CD4-positive, CD25-positive, alpha-beta regulatory T cell (primary cell): ENCODE measurements around the gene PWWP2A. TPM values are rescaled to one million over a fixed set of nuclear protein-coding genes. Genes with fewer than 3 reads are reported as not detected.
A peak's percentile ranks its signal among the peaks of the same experiment; 100 is the strongest.

Experiments used
- ATAC-seq, 2 donors: fragments of 150-1000 bp; cut with Tn5 transposase; one replicate each; pipeline ENCODE4 v1.10.0; 2021; ENCODE audit warnings: low read depth in 2 of 2, moderate number of reproducible peaks in 2 of 2, moderate library complexity in 1 of 2
- DNase-seq, 3 donors: peaks; one replicate each; pipeline versions ENCODE4 v3.0.0 to v3.0.0-alpha.2; 2012 to 2022; ENCODE audit warnings: mixed read lengths in 1 of 3
- H3K27ac ChIP-seq: one replicate; pipeline ENCODE4 v1.7.0; 2013; ENCODE audit warnings: mild to moderate bottlenecking, low read length; ENCODE audit not compliant: insufficient read depth, poor library complexity, severe bottlenecking
- H3K27me3 ChIP-seq: one replicate; pipeline ENCODE4 v1.7.0; 2013; ENCODE audit warnings: low read length; ENCODE audit not compliant: control insufficient read depth, insufficient read depth
- H3K36me3 ChIP-seq: one replicate; pipeline ENCODE4 v1.7.0; 2013; ENCODE audit warnings: mild to moderate bottlenecking, low read length, moderate library complexity; ENCODE audit not compliant: control insufficient read depth, insufficient read depth
- H3K4me1 ChIP-seq: 2 replicates; pipeline ENCODE4 v1.7.0; 2013; ENCODE audit warnings: mild to moderate bottlenecking, low read length; ENCODE audit not compliant: insufficient read depth, control insufficient read depth, poor library complexity, severe bottlenecking
- H3K4me3 ChIP-seq: one replicate; pipeline ENCODE4 v1.7.0; 2013; ENCODE audit warnings: low read depth, mild to moderate bottlenecking, low read length, moderate library complexity
- H3K9me3 ChIP-seq, 2 experiments: 1 replicate in 1 of 2; 2 replicates in 1 of 2; pipeline ENCODE4 v1.7.0; 2013; ENCODE audit warnings: low read length in 2 of 2, mild to moderate bottlenecking in 1 of 2, moderate library complexity in 1 of 2; ENCODE audit not compliant: control insufficient read depth in 2 of 2
- H3K27ac Mint-ChIP-seq, 3 donors: one replicate each; pipeline ENCODE4 v1.8.0; 2020 to 2022; ENCODE audit warnings: mild to moderate bottlenecking in 3 of 3, mixed read lengths in 3 of 3, moderate library complexity in 2 of 3
- H3K27me3 Mint-ChIP-seq: one replicate; pipeline ENCODE4 v1.8.0; 2022; ENCODE audit warnings: mild to moderate bottlenecking, mixed read lengths
- H3K36me3 Mint-ChIP-seq: one replicate; pipeline ENCODE4 v1.8.0; 2020; ENCODE audit warnings: mixed read lengths
- H3K4me1 Mint-ChIP-seq, 4 donors: one replicate each; pipeline ENCODE4 v1.8.0; 2020 to 2022; ENCODE audit warnings: mixed read lengths in 4 of 4, mild to moderate bottlenecking in 1 of 4
- H3K4me3 Mint-ChIP-seq, 4 donors: one replicate each; pipeline ENCODE4 v1.8.0; 2020 to 2022; ENCODE audit warnings: mild to moderate bottlenecking in 4 of 4, mixed read lengths in 4 of 4, moderate library complexity in 3 of 4
- H3K9me3 Mint-ChIP-seq, 7 donors: one replicate each; pipeline ENCODE4 v1.8.0; 2020 to 2022; ENCODE audit warnings: mixed read lengths in 7 of 7, mild to moderate bottlenecking in 3 of 7, moderate library complexity in 2 of 7
- polyA plus RNA-seq, 4 donors: library from polyadenylated mRNA; unstranded; fragments of 300-500 nt; fragmentation: Illumina TruSeq; gene quantifications; one replicate each; pipeline ENCODE4 v1.2.3, GENCODE V29; 2021
- total RNA-seq: library from RNA; stranded (reverse); gene quantifications from one replicate; pipeline ENCODE4 v1.2.3, GENCODE V29; 2022

PWWP2A gene
- 28.2 TPM for total RNA-seq
- 10 to 100 TPM; 22.9 to 35.0 (median 24.0) TPM for polyA plus RNA-seq

GRCh38 chr5:160119142-160119904 lies at the start of gene PWWP2A:
Gene PWWP2A (minus strand): TSS chr5:160119450. CDS start chr5:160119388, 62 bp downstream.
- Histone ChIP-seq H3K4me1 (peaks cover 17% of the 10 kb centered on the region), H3K27ac (peak within 1 kb of the TSS; percentile 84), H3K9me3 (no peaks in the 10 kb centered on the region), H3K36me3 (peaks cover 6% of the 10 kb centered on the region), H3K27me3 (no peaks in the 10 kb centered on the region), H3K4me3 (peak within 1 kb of the TSS; percentile 76)
- Mint-ChIP-seq H3K4me1 (peaks cover 0 to 28% (median 17%) of the 10 kb centered on the region in 4 donors), H3K9me3 (no peaks in the 10 kb centered on the region), H3K27me3 (peaks cover 13% of the 10 kb centered on the region), H3K27ac (peak within 1 kb of the TSS; percentile 85 to 98 (median 97)), H3K36me3 (peaks cover 8% of the 10 kb centered on the region), H3K4me3 (peak within 1 kb of the TSS; percentile 85 to 99 (median 96))
- DNase-seq = peak; percentile 97 to 100 (median 99)
- peak; percentile 95 for ATAC-seq

GRCh38 chr5:160167624-160168165 lies 48.4 kb upstream of the PWWP2A start:
- Histone ChIP-seq H3K27me3 (peaks cover 6% of the 10 kb centered on the region), H3K27ac (no peak overlapping the region), H3K36me3 (no peaks in the 10 kb centered on the region), H3K4me1 (no peaks in the 10 kb centered on the region), H3K4me3 (no peak overlapping the region), H3K9me3 (no peaks in the 10 kb centered on the region)
- Mint-ChIP-seq H3K4me3 (no peak overlapping the region), H3K4me1 (peaks cover 0 to 4% (median under 1%) of the 10 kb centered on the region in 4 donors), H3K27me3 (peaks cover 21% of the 10 kb centered on the region), H3K9me3 (no peaks in the 10 kb centered on the region), H3K27ac (no peak overlapping the region), H3K36me3 (no peaks in the 10 kb centered on the region)
- ATAC-seq (no peak), DNase-seq (no peak)

GRCh38 chr5:160166973-160167623 lies 47.8 kb upstream of the PWWP2A start:
- Mint-ChIP-seq H3K36me3 (no peaks in the 10 kb centered on the region), H3K4me1 (peaks cover 0 to 4% (median under 1%) of the 10 kb centered on the region in 4 donors), H3K4me3 (no peak overlapping the region), H3K27ac (no peak overlapping the region), H3K27me3 (peaks cover 21% of the 10 kb centered on the region), H3K9me3 (no peaks in the 10 kb centered on the region)
- ATAC-seq = no peak
- H3K9me3 ChIP-seq = no peaks in the 10 kb centered on the region
- H3K4me1 ChIP-seq = no peaks in the 10 kb centered on the region
- H3K4me3 ChIP-seq = no peak overlapping the region
- H3K27me3 ChIP-seq = peaks cover 6% of the 10 kb centered on the region
- DNase-seq = no peak
- H3K36me3 ChIP-seq = no peaks in the 10 kb centered on the region
- H3K27ac ChIP-seq = no peak overlapping the region

- Histone ChIP-seq H3K4me1 (no peaks in the 10 kb centered on the region), H3K4me3 (no peak overlapping the region), H3K36me3 (no peaks in the 10 kb centered on the region), H3K27ac (no peak overlapping the region), H3K9me3 (no peaks in the 10 kb centered on the region), H3K27me3 (peaks cover 6% of the 10 kb centered on the region)
- Mint-ChIP-seq H3K4me3 (no peak overlapping the region), H3K27me3 (peaks cover 21% of the 10 kb centered on the region), H3K4me1 (peaks cover 0 to 4% (median under 1%) of the 10 kb centered on the region in 4 donors), H3K27ac (no peak overlapping the region), H3K36me3 (no peaks in the 10 kb centered on the region), H3K9me3 (no peaks in the 10 kb centered on the region)
- DNase-seq (no peak), ATAC-seq (no peak)
Measured at GRCh38 chr5:160166069-160166972, 47.1 kb upstream of the PWWP2A start.

- Mint-ChIP-seq H3K27me3 (peaks cover 21% of the 10 kb centered on the region), H3K4me3 (no peak overlapping the region), H3K36me3 (no peaks in the 10 kb centered on the region), H3K27ac (no peak overlapping the region), H3K4me1 (peaks cover 0 to 4% (median under 1%) of the 10 kb centered on the region in 4 donors), H3K9me3 (no peaks in the 10 kb centered on the region)
- ATAC-seq (no peak), DNase-seq (no peak)
- H3K4me1 ChIP-seq = no peaks in the 10 kb centered on the region
- H3K9me3 ChIP-seq = no peaks in the 10 kb centered on the region
- no peak overlapping the region for H3K27ac ChIP-seq
- no peak overlapping the region for H3K4me3 ChIP-seq
- peaks cover 6% of the 10 kb centered on the region for H3K27me3 ChIP-seq
- no peaks in the 10 kb centered on the region for H3K36me3 ChIP-seq
Measured at GRCh38 chr5:160165137-160166068, 46.2 kb upstream of the PWWP2A start.

- Histone ChIP-seq H3K4me3 (no peak overlapping the region), H3K27me3 (peaks cover 6% of the 10 kb centered on the region), H3K9me3 (no peaks in the 10 kb centered on the region), H3K36me3 (no peaks in the 10 kb centered on the region), H3K4me1 (no peaks in the 10 kb centered on the region), H3K27ac (no peak overlapping the region)
- no peak overlapping the region for H3K27ac Mint-ChIP-seq
- no peaks in the 10 kb centered on the region for H3K9me3 Mint-ChIP-seq
- peaks cover 16% of the 10 kb centered on the region for H3K27me3 Mint-ChIP-seq
- DNase-seq = no peak
- no peak overlapping the region for H3K4me3 Mint-ChIP-seq
- no peak for ATAC-seq
- no peaks in the 10 kb centered on the region for H3K36me3 Mint-ChIP-seq
- H3K4me1 Mint-ChIP-seq = peaks cover 0 to 4% (median under 1%) of the 10 kb centered on the region in 4 donors
Measured at GRCh38 chr5:160162910-160163309, 43.7 kb upstream of the PWWP2A start.
